ENCODE results near the gene NDRG3. TPM values are rescaled to one million over a fixed set of nuclear protein-coding genes. Genes with fewer than 3 reads are reported as not detected.

Gene NDRG3
- total and polyA plus RNA-seq, 8 donors = 7.0 to 16.9 (median 9.1) TPM

- H3K27me3 ChIP-seq = no peaks in the 10 kb centered on the region
- H3K4me1 ChIP-seq = no peaks in the 10 kb centered on the region
- FAIRE-seq (no peak), DNase-seq (no peak), ATAC-seq (no peak)
- WGBS, 2 donors = 72 to 79% methylated on average over 3 of the region's 3 CpGs
- H3K9me3 ChIP-seq = no peaks in the 10 kb centered on the region
- H3K36me3 ChIP-seq = no peaks in the 10 kb centered on the region
- no peak overlapping the region for H3K4me3 ChIP-seq
- no peak for TF ChIP-seq CTCF (IDR thresholded peaks at IDR 0.05)
- no peak overlapping the region for H3K27ac ChIP-seq
- intact Hi-C loops (cut with DNase I) = no loop called here
Measured at GRCh38 chr20:36728986-36729385, 16.9 kb downstream of the NDRG3 start.

- 95 to 97% methylated on average over 3 of the region's 3 CpGs for WGBS, 2 donors
Measured at GRCh38 chr20:36726168-36726567, 19.7 kb downstream of the NDRG3 start.

GRCh38 chr20:36720510-36720909 lies 25.4 kb downstream of the NDRG3 start:
- no peak for ATAC-seq
- WGBS, 2 donors = 95 to 97% methylated on average over 3 of the region's 3 CpGs
- Histone ChIP-seq H3K27ac (no peak overlapping the region), H3K4me3 (no peak overlapping the region), H3K36me3 (no peaks in the 10 kb centered on the region), H3K4me1 (no peaks in the 10 kb centered on the region), H3K27me3 (no peaks in the 10 kb centered on the region), H3K9me3 (no peaks in the 10 kb centered on the region)
- intact Hi-C loops (cut with DNase I) = no loop called here
- FAIRE-seq = no peak
- TF ChIP-seq CTCF (IDR thresholded peaks at IDR 0.05) = no peak
- no peak for DNase-seq

More at GRCh38 chr20:36726168-36726567, 19.7 kb downstream of the NDRG3 start:
- no peak for TF ChIP-seq CTCF (IDR thresholded peaks at IDR 0.05)
- ATAC-seq (no peak), DNase-seq (no peak), FAIRE-seq (no peak)
- H3K27me3 ChIP-seq = no peaks in the 10 kb centered on the region
- no peaks in the 10 kb centered on the region for H3K36me3 ChIP-seq
- H3K4me3 ChIP-seq = no peak overlapping the region
- no peaks in the 10 kb centered on the region for H3K9me3 ChIP-seq
- intact Hi-C loops (cut with DNase I) = no loop called here
- H3K27ac ChIP-seq = no peak overlapping the region
- H3K4me1 ChIP-seq = no peaks in the 10 kb centered on the region

- Histone ChIP-seq H3K4me1 (no peaks in the 10 kb centered on the region), H3K4me3 (no peak overlapping the region), H3K27me3 (no peaks in the 10 kb centered on the region), H3K27ac (no peak overlapping the region), H3K9me3 (no peaks in the 10 kb centered on the region), H3K36me3 (no peaks in the 10 kb centered on the region)
- no peak for TF ChIP-seq CTCF (IDR thresholded peaks at IDR 0.05)
- WGBS, 2 donors = 74 to 93% methylated on average over 2 of the region's 2 CpGs
- intact Hi-C loops (cut with DNase I) = no loop called here
- FAIRE-seq (no peak), ATAC-seq (peak in 1 of 4 donors; percentile 55), DNase-seq (no peak)
Measured at GRCh38 chr20:36717657-36718056, 28.2 kb downstream of the NDRG3 start.

- DNase-seq (no peak), FAIRE-seq (no peak), ATAC-seq (no peak)
- H3K4me3 ChIP-seq = no peak overlapping the region
- no peak for TF ChIP-seq CTCF (IDR thresholded peaks at IDR 0.05)
- intact Hi-C loops (cut with DNase I) = no loop called here
- WGBS, 2 donors = 83 to 87% methylated on average over 3 of the region's 3 CpGs
- no peaks in the 10 kb centered on the region for H3K9me3 ChIP-seq
- no peaks in the 10 kb centered on the region for H3K36me3 ChIP-seq
- no peaks in the 10 kb centered on the region for H3K27me3 ChIP-seq
- H3K4me1 ChIP-seq = no peaks in the 10 kb centered on the region
- H3K27ac ChIP-seq = no peak overlapping the region
Measured at GRCh38 chr20:36717021-36717420, 28.9 kb downstream of the NDRG3 start.

All from pancreas (tissue), 10 donors.